Panc1 (cell line): ENCODE results near the gene LRRFIP2.

Experiments
- POLR2AphosphoS5 ChIP-seq: IDR thresholded peaks from 2 replicates; pipeline ENCODE4 v1.6.1; 2012; ENCODE audit warnings: mild to moderate bottlenecking, low read depth, low read length, moderate library complexity
- SIN3A ChIP-seq: IDR thresholded peaks from 2 replicates; pipeline ENCODE4 v1.6.1; 2012; ENCODE audit warnings: low read depth, mild to moderate bottlenecking, low read length, moderate library complexity, borderline replicate concordance; ENCODE audit not compliant: insufficient read depth
- TCF7L2 ChIP-seq: IDR thresholded peaks from 2 replicates; pipeline ENCODE4 v1.6.1; 2011; ENCODE audit warnings: mild to moderate bottlenecking, low read depth, low read length, inconsistent platforms
- TF ChIP-seq, protein P1 (sequence below): fragments of 450-650 bp; IDR thresholded peaks from 2 replicates; pipeline ENCODE4 v1.5.1; 2017; ENCODE audit warnings: mild to moderate bottlenecking
- TF ChIP-seq, protein P2 (sequence below), 2 experiments: IDR thresholded peaks; 2 replicates each; pipeline ENCODE4 v1.6.1; 2011 to 2012; ENCODE audit warnings: low read depth in 2 of 2, control low read depth in 1 of 2, low read length in 1 of 2, mild to moderate bottlenecking in 1 of 2, moderate library complexity in 1 of 2; ENCODE audit not compliant: insufficient read depth in 1 of 2

DNA sequence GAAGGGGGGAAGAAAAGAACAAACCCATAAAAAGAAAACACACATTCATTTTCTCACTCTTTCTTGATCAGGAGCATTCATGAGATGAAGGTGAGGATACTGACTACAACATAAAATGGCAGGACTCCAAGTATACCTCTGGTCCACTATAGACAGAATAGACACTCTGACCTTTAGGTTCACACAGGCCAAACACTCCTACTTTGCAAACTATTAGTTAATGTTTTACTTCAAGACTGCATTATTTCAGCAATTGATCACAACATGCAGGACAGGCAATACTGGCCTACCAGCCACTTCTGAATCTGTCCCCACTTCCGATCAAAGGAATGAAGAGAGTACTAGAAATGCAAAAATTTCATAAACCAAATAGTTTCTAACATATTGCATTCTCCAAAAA is 47.0 kb downstream of the LRRFIP2 start:
- TF ChIP-seq, protein P1, sequence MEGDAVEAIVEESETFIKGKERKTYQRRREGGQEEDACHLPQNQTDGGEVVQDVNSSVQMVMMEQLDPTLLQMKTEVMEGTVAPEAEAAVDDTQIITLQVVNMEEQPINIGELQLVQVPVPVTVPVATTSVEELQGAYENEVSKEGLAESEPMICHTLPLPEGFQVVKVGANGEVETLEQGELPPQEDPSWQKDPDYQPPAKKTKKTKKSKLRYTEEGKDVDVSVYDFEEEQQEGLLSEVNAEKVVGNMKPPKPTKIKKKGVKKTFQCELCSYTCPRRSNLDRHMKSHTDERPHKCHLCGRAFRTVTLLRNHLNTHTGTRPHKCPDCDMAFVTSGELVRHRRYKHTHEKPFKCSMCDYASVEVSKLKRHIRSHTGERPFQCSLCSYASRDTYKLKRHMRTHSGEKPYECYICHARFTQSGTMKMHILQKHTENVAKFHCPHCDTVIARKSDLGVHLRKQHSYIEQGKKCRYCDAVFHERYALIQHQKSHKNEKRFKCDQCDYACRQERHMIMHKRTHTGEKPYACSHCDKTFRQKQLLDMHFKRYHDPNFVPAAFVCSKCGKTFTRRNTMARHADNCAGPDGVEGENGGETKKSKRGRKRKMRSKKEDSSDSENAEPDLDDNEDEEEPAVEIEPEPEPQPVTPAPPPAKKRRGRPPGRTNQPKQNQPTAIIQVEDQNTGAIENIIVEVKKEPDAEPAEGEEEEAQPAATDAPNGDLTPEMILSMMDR, result no peak
- no peak for TF ChIP-seq POLR2AphosphoS5
- no peak for TF ChIP-seq TCF7L2
- TF ChIP-seq SIN3A, result no peak
- TF ChIP-seq, protein P2, sequence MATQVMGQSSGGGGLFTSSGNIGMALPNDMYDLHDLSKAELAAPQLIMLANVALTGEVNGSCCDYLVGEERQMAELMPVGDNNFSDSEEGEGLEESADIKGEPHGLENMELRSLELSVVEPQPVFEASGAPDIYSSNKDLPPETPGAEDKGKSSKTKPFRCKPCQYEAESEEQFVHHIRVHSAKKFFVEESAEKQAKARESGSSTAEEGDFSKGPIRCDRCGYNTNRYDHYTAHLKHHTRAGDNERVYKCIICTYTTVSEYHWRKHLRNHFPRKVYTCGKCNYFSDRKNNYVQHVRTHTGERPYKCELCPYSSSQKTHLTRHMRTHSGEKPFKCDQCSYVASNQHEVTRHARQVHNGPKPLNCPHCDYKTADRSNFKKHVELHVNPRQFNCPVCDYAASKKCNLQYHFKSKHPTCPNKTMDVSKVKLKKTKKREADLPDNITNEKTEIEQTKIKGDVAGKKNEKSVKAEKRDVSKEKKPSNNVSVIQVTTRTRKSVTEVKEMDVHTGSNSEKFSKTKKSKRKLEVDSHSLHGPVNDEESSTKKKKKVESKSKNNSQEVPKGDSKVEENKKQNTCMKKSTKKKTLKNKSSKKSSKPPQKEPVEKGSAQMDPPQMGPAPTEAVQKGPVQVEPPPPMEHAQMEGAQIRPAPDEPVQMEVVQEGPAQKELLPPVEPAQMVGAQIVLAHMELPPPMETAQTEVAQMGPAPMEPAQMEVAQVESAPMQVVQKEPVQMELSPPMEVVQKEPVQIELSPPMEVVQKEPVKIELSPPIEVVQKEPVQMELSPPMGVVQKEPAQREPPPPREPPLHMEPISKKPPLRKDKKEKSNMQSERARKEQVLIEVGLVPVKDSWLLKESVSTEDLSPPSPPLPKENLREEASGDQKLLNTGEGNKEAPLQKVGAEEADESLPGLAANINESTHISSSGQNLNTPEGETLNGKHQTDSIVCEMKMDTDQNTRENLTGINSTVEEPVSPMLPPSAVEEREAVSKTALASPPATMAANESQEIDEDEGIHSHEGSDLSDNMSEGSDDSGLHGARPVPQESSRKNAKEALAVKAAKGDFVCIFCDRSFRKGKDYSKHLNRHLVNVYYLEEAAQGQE (IDR thresholded peaks at IDR 0.05; ENCODE audit: insufficient read depth in 1 of 2, low read depth in 2 of 2, low read length in 1 of 2), result no peak
